ENCODE results near the gene ZNF451. TPM values are rescaled to one million over a fixed set of nuclear protein-coding genes. Genes with fewer than 3 reads are reported as not detected.

ZNF451 gene
- total and polyA plus RNA-seq, 2 donors (not counting 3 experiments of a cell fraction or from before 2014, with no cell fraction given) = 9.9 to 64.4 TPM

DNA sequence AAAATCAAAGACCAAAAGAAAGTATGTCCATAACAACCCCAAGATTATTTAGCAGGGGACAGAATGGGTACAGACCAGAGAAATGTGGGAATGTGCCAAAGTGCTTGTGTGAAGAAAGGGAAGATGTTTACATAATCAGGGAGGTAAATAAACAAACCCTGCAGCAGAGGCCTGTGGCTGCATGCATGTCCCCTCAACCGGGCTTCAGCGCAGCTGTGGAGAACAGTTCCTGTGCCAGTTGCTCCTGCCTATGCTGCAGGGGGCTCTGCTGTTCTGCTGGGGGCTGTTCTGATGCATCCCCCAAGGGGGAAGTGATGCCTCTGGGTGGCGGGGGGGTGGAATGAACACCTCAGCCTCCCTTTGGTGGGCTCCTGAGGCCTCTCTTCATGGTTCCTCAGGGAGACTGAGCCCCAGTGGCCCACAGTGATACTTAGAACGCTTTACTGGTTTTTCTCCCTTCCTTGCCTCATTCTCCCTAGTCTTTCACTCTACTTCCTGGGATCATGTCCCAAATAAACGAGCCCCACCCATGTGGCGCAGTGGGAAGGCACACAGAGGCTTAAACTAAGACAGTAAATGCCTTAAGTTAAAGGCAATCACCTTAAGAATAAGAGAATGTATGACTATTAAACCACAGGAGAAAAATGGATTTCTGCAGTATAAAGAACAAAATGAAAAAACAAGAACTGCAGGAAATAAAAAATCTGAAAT lies 109.1 kb downstream of the ZNF451 start:
- peaks cover 0 to 5% of the 10 kb centered on the region in 2 experiments for H3K36me3 ChIP-seq (ENCODE audit: control insufficient read depth in 2 of 2, extremely low read depth in 1 of 2, insufficient read depth in 2 of 2, low read length in 2 of 2)
- H3K4me2 ChIP-seq (ENCODE audit: insufficient read depth, low read length) = no peak overlapping the region
- no peak for TF ChIP-seq JUN (IDR thresholded peaks at IDR 0.05; ENCODE audit: borderline replicate concordance, insufficient read depth, insufficient read length, low read depth)
- TF ChIP-seq, protein P1, sequence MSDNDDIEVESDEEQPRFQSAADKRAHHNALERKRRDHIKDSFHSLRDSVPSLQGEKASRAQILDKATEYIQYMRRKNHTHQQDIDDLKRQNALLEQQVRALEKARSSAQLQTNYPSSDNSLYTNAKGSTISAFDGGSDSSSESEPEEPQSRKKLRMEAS (IDR thresholded peaks at IDR 0.05; ENCODE audit: insufficient read depth, insufficient read length) = no peak
- TF ChIP-seq, protein P2, sequence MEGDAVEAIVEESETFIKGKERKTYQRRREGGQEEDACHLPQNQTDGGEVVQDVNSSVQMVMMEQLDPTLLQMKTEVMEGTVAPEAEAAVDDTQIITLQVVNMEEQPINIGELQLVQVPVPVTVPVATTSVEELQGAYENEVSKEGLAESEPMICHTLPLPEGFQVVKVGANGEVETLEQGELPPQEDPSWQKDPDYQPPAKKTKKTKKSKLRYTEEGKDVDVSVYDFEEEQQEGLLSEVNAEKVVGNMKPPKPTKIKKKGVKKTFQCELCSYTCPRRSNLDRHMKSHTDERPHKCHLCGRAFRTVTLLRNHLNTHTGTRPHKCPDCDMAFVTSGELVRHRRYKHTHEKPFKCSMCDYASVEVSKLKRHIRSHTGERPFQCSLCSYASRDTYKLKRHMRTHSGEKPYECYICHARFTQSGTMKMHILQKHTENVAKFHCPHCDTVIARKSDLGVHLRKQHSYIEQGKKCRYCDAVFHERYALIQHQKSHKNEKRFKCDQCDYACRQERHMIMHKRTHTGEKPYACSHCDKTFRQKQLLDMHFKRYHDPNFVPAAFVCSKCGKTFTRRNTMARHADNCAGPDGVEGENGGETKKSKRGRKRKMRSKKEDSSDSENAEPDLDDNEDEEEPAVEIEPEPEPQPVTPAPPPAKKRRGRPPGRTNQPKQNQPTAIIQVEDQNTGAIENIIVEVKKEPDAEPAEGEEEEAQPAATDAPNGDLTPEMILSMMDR (IDR thresholded peaks at IDR 0.05; ENCODE audit: extremely low read depth in 1 of 2, insufficient read depth in 1 of 2, low read depth in 1 of 2, low read length in 2 of 2) = no peak
- TF ChIP-seq GATA2 (IDR thresholded peaks at IDR 0.05; ENCODE audit: insufficient read depth, insufficient read length, low read depth, low read length) = no peak
- FAIRE-seq (no peak), DNase-seq (ENCODE audit: low read depth, low spot score) (no peak)
- no peak overlapping the region for H3K9ac ChIP-seq (replicated peaks; ENCODE audit: extremely low read depth, insufficient read depth, low read length)
- no peaks in the 10 kb centered on the region for H3K9me3 ChIP-seq (replicated peaks; ENCODE audit: control insufficient read depth, insufficient read depth, low read length)
- no peak overlapping the region for H2AFZ ChIP-seq (ENCODE audit: low read depth, low read length)
- dilution Hi-C loops (cut with MboI; ENCODE audit: extremely low pct_ligation_motif_present, low sequenced_read_pairs) (no loop called here), intact Hi-C loops (cut with micrococcal nuclease) (no loop called here)
- H3K4me3 ChIP-seq (replicated peaks in 1 of 3; ENCODE audit: insufficient read depth in 1 of 3, low read depth in 1 of 3, low read length in 3 of 3) = no peak overlapping the region
- no peaks in the 10 kb centered on the region for H3K4me1 ChIP-seq (ENCODE audit: control insufficient read depth, extremely low read depth, insufficient read depth, low read length)
- peaks cover 2% of the 10 kb centered on the region for H3K79me2 ChIP-seq (ENCODE audit: control insufficient read depth, insufficient read depth, low read length)
- ChIA-PET CTCF (interaction anchor here (1.0 to 1.5 kb wide), 2 partner anchors 9 to 501 kb away, joined by 3 to 6 read pairs; no protein-coding TSS in a partner anchor), POLR2A (no interaction called here)
- peaks cover 3% of the 10 kb centered on the region for H4K20me1 ChIP-seq (replicated peaks; ENCODE audit: control insufficient read depth, extremely low read depth, insufficient read depth, low read length)
- no peaks in the 10 kb centered on the region for H3K27me3 ChIP-seq (ENCODE audit: control insufficient read depth in 2 of 2, insufficient read depth in 2 of 2, low read length in 2 of 2)
- H3K27ac ChIP-seq (ENCODE audit: insufficient read depth, low read depth, low read length) = no peak overlapping the region
- BruUV-seq (replicated peaks) = no TSS peak
- no peaks in the 10 kb centered on the region for H3K9me1 ChIP-seq (replicated peaks; ENCODE audit: control insufficient read depth, extremely low read depth, insufficient read depth, low read length)
